Measurements from ENCODE around the gene RNF4.

DNA sequence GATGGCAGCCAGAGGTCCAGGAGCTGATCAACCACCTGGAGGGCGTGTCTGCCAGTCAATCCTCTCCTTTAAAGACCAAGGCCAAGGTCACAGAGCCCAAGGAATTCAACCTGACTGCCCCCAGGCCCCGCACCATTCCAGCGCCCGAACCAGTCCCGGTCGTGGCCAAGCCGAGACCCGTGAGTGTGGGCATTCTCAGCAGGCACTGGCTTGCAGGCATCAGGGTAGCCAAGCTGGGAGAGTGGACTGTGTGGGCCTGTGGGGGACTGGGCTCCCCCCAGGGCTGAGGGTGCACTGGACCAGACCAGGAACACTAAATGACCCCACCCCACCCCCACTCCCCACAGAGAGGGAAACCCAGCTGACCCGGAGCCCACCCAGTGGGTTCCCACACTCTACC, 23.8 kb upstream of the RNF4 start:
- TF ChIP-seq, protein P1, sequence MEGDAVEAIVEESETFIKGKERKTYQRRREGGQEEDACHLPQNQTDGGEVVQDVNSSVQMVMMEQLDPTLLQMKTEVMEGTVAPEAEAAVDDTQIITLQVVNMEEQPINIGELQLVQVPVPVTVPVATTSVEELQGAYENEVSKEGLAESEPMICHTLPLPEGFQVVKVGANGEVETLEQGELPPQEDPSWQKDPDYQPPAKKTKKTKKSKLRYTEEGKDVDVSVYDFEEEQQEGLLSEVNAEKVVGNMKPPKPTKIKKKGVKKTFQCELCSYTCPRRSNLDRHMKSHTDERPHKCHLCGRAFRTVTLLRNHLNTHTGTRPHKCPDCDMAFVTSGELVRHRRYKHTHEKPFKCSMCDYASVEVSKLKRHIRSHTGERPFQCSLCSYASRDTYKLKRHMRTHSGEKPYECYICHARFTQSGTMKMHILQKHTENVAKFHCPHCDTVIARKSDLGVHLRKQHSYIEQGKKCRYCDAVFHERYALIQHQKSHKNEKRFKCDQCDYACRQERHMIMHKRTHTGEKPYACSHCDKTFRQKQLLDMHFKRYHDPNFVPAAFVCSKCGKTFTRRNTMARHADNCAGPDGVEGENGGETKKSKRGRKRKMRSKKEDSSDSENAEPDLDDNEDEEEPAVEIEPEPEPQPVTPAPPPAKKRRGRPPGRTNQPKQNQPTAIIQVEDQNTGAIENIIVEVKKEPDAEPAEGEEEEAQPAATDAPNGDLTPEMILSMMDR (conservative IDR thresholded peaks at IDR 0.05), result no peak
- TF ChIP-seq ZFX (IDR thresholded peaks at IDR 0.05), result no peak

Data from C4-2B (cell line).